Measurements from ENCODE around the gene BET1.

Gene BET1

GRCh38 chr7:94004024-94004951, at the start of gene BET1:
Gene BET1, minus strand, starts transcription at chr7:94004355. Its CDS starts 139 bp downstream, at chr7:94004216.
- DNase-seq (ENCODE audit: insufficient read length, low spot score): peak; percentile 82
- FAIRE-seq: peak; percentile 94
- peak; percentile 76 for TF ChIP-seq POLR2A (IDR thresholded peaks at IDR 0.05; ENCODE audit: low read depth, low read length)

- no peak for FAIRE-seq
- DNase-seq (ENCODE audit: insufficient read length, low spot score): no peak
- TF ChIP-seq POLR2A (IDR thresholded peaks at IDR 0.05; ENCODE audit: low read depth, low read length): no peak
These were observed 49.4 kb upstream of the BET1 start for GRCh38 chr7:94053532-94053931.

- TF ChIP-seq POLR2A (IDR thresholded peaks at IDR 0.05; ENCODE audit: low read depth, low read length): no peak
- DNase-seq (ENCODE audit: insufficient read length, low spot score) (no peak), FAIRE-seq (no peak)
These were observed 48.4 kb upstream of the BET1 start for GRCh38 chr7:94052398-94053180.

DNA sequence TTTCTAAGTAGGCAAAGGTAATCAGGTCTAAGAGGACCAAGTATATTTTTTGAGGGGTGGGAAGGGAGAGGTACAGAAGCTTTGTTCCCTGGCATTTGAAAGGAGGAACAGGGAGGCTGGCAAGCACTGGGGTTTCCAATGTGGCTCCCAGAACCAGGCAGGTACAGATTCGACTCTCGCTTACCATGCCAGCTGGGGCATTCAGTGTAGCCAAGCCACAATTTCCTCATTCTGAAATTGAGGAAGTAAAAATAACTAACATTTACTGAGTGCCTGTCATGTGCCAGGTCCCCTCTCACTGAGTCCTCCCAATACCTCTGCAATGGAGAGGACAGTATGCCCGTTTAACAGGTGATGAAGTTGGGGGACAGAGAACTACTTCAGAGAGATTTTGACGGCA, 45.9 kb upstream of the BET1 start:
- FAIRE-seq: no peak
- no peak for DNase-seq (ENCODE audit: insufficient read length, low spot score)
- no peak for TF ChIP-seq POLR2A (IDR thresholded peaks at IDR 0.05; ENCODE audit: low read depth, low read length)

GRCh38 chr7:94049615-94050014, 45.5 kb upstream of the BET1 start:
- no peak for DNase-seq (ENCODE audit: insufficient read length, low spot score)
- TF ChIP-seq POLR2A (IDR thresholded peaks at IDR 0.05; ENCODE audit: low read depth, low read length): no peak
- FAIRE-seq: peak; percentile 53

DNA sequence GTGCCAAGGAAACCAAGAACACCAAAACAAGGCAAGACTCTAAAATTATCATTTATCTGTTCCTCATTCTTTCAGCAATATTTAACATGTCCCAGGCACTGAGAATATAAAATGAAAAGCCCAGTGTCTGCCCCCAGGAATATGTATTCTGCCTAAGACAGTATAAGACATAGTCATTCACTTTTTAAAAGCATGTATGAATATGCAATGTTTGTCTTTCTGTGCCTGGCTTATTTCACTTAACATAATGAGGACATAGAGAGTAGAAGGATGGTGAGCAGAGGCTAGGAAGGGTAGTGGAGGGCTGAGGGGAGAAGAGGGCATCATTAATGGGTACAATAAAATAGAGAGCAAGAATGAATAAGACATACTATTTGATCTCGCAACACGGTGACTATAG, 44.6 kb upstream of the BET1 start:
- TF ChIP-seq POLR2A (IDR thresholded peaks at IDR 0.05; ENCODE audit: low read depth, low read length): no peak
- no peak for DNase-seq (ENCODE audit: insufficient read length, low spot score)
- FAIRE-seq: no peak

GRCh38 chr7:94047956-94048355, 43.8 kb upstream of the BET1 start:
- no peak for DNase-seq (ENCODE audit: insufficient read length, low spot score)
- no peak for FAIRE-seq
- no peak for TF ChIP-seq POLR2A (IDR thresholded peaks at IDR 0.05; ENCODE audit: low read depth, low read length)

DNA sequence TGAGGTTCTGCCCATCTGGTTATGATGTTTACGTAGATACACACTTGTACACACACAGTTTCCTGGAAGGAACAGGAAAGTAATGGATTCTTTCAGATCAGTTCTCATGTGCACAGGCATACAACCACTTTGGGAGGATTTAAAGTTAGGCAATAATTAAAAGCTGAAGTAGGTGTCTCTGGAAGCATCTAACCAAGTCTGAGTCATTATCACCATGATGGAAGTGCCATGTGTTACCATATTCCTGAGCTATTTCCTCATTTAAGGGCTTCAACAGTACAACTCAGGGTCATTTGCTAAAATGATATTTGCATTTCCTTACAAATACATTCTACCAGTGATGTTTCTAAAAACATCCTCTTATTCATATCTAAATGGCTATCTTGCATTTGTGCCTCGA, 41.4 kb upstream of the BET1 start:
- no peak for FAIRE-seq
- no peak for DNase-seq (ENCODE audit: insufficient read length, low spot score)
- no peak for TF ChIP-seq POLR2A (IDR thresholded peaks at IDR 0.05; ENCODE audit: low read depth, low read length)

DNA sequence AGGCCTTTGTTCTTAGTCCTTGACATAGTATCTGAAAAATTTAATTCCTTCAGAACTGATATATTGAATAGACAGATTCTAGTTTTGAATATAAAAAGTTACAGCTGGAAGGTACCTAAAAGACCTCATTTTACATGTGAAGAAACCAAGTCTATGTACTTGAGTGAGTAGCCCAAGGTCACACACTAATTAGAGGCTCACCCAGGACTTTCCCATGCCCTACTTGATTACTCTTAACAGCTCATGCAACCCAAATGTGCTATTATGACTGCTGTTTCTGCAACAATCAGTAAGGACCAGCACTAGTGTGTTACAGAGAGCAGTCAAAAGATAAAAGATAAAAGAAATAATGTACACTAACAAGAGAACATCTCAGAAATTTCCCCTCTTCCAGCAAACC, 40.7 kb upstream of the BET1 start:
- no peak for DNase-seq (ENCODE audit: insufficient read length, low spot score)
- TF ChIP-seq POLR2A (IDR thresholded peaks at IDR 0.05; ENCODE audit: low read depth, low read length): no peak
- no peak for FAIRE-seq

DNA sequence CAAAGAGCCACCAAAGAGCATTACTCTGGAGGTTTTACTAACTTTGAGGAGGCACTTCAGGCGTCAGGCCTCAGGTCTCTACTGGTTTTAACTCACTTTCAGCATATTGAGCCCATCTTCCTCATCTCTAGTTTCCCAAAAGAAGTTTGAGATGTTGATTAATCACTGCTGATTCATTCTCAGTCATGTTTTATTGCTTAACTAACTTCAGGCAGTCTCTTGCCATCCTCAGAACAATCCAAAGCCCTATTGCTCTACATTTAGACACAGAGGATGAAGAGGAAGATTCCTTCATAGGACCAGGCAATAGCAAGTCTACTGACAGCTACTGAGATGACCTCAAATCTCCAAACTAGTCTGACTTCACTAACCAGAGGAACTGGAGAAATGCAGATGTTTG, 39.1 kb upstream of the BET1 start:
- no peak for DNase-seq (ENCODE audit: insufficient read length, low spot score)
- FAIRE-seq: peak; percentile 86
- TF ChIP-seq POLR2A (IDR thresholded peaks at IDR 0.05; ENCODE audit: low read depth, low read length): no peak

DNA sequence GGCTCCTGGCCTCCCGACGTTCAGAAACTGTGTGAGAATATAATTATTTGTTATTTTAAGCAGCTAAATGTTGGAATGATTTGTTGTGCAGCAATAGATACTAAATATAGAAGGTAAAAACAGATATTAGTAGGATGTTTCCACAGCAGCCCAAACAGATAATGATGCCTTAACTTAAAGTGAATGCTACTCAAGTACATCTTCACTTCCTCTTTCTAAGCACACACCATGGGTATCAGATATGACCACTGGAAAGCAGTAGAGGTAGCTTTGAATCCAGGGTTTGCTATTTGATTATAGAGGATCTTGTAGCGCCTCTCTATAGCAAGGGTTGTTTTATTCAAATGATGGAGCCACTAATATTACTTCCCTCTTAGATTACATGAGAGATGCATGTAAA, 38.2 kb upstream of the BET1 start:
- no peak for TF ChIP-seq POLR2A (IDR thresholded peaks at IDR 0.05; ENCODE audit: low read depth, low read length)
- FAIRE-seq (no peak), DNase-seq (ENCODE audit: insufficient read length, low spot score) (no peak)

DNA sequence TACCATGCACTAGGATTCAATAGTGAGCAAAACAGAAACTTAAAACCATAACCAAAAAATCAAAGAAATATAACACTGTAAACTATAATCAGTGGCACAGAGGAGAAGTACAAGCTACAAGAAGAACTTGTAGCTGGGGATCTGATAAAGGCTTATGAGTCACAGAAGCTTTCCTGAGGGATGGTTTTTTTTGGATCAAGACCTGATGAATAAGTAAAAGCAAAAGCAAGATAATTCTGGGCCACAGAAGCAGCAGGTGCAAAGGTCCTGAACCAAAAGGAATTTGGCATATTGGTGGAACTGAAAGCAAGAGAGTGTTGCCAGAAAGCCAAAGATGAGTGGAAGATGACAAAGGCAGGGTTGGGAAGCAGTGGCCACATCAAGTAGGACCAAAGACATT, 37.4 kb upstream of the BET1 start:
- DNase-seq (ENCODE audit: insufficient read length, low spot score) (peak; percentile 6), FAIRE-seq (peak; percentile 66)
- no peak for TF ChIP-seq POLR2A (IDR thresholded peaks at IDR 0.05; ENCODE audit: low read depth, low read length)

- no peak for FAIRE-seq
- TF ChIP-seq POLR2A (IDR thresholded peaks at IDR 0.05; ENCODE audit: low read depth, low read length): no peak
- no peak for DNase-seq (ENCODE audit: insufficient read length, low spot score)
These were observed 36.1 kb upstream of the BET1 start for GRCh38 chr7:94040254-94040653.

GRCh38 chr7:94039368-94040035, 35.3 kb upstream of the BET1 start:
- no peak for TF ChIP-seq POLR2A (IDR thresholded peaks at IDR 0.05; ENCODE audit: low read depth, low read length)
- FAIRE-seq (no peak), DNase-seq (ENCODE audit: insufficient read length, low spot score) (no peak)

Data from H54 (cell line).